Mesenchymal stem cell (in vitro differentiated cells and primary cell): ENCODE results near the gene TNFAIP1.

Experiments used
- DNase-seq: peaks from one replicate; pipeline ENCODE4 v3.0.0-alpha.2; 2013
- H2AFZ ChIP-seq: one replicate; pipeline ENCODE4 v1.6.1; 2013; ENCODE audit warnings: low read depth, mild to moderate bottlenecking, control low read depth, inconsistent platforms, low read length, moderate library complexity
- H2AK5ac ChIP-seq: 2 replicates; pipeline ENCODE4 v1.6.1; 2013; ENCODE audit warnings: low read length, moderate library complexity, mild to moderate bottlenecking, inconsistent platforms; ENCODE audit not compliant: severe bottlenecking
- H2BK120ac ChIP-seq: one replicate; pipeline ENCODE4 v1.6.1; 2013; ENCODE audit warnings: low read depth, mild to moderate bottlenecking, inconsistent platforms, low read length, moderate library complexity
- H2BK12ac ChIP-seq, 2 experiments: one replicate each; pipeline ENCODE4 v1.6.1; 2013; ENCODE audit warnings: inconsistent platforms in 2 of 2, low read length in 2 of 2, mild to moderate bottlenecking in 2 of 2, moderate library complexity in 2 of 2, control low read depth in 1 of 2
- H2BK15ac ChIP-seq: one replicate; pipeline ENCODE4 v1.6.1; 2013; ENCODE audit warnings: mild to moderate bottlenecking, low read depth, inconsistent platforms; ENCODE audit not compliant: poor library complexity, severe bottlenecking
- H2BK5ac ChIP-seq: 2 replicates; pipeline ENCODE4 v1.6.1; 2013; ENCODE audit warnings: low read depth, mild to moderate bottlenecking, low read length, control low read depth, inconsistent platforms; ENCODE audit not compliant: poor library complexity, severe bottlenecking
- H3K14ac ChIP-seq, 2 experiments: one replicate each; pipeline ENCODE4 v1.6.1; 2013; ENCODE audit warnings: inconsistent platforms in 2 of 2, low read length in 2 of 2, control low read depth in 1 of 2, mild to moderate bottlenecking in 1 of 2, moderate library complexity in 1 of 2
- H3K18ac ChIP-seq, 2 experiments: one replicate each; pipeline ENCODE4 v1.6.1; 2013; ENCODE audit warnings: inconsistent platforms in 2 of 2, low read length in 2 of 2, control low read depth in 1 of 2, low read depth in 1 of 2, mild to moderate bottlenecking in 1 of 2
- H3K23ac ChIP-seq, 2 experiments: one replicate each; pipeline ENCODE4 v1.6.1; 2013; ENCODE audit warnings: inconsistent platforms in 2 of 2, low read length in 2 of 2, mild to moderate bottlenecking in 2 of 2, moderate library complexity in 2 of 2, control low read depth in 1 of 2
- H3K27ac ChIP-seq: 2 replicates; pipeline ENCODE4 v1.5.1; 2013; ENCODE audit warnings: mild to moderate bottlenecking, moderate library complexity, low read length, control low read depth, inconsistent platforms; ENCODE audit not compliant: poor library complexity, severe bottlenecking
- H3K27me3 ChIP-seq, 2 experiments: 2 replicates each; pipeline versions ENCODE4 v1.6.1 to v1.7.0; 2013; ENCODE audit warnings: low read length in 2 of 2, mild to moderate bottlenecking in 2 of 2, moderate library complexity in 2 of 2, control low read depth in 1 of 2, inconsistent platforms in 1 of 2; ENCODE audit not compliant: control insufficient read depth in 1 of 2, insufficient read depth in 1 of 2
- H3K36me3 ChIP-seq, 2 experiments: 2 replicates each; pipeline versions ENCODE4 v1.6.1 to v1.7.0; 2013; ENCODE audit warnings: low read length in 2 of 2, control low read depth in 1 of 2, inconsistent platforms in 1 of 2, low read depth in 1 of 2, mild to moderate bottlenecking in 1 of 2; ENCODE audit not compliant: insufficient read depth in 2 of 2, control insufficient read depth in 1 of 2
- H3K4ac ChIP-seq, 2 experiments: one replicate each; pipeline ENCODE4 v1.6.1; 2013; ENCODE audit warnings: inconsistent platforms in 2 of 2, low read length in 2 of 2, mild to moderate bottlenecking in 2 of 2, moderate library complexity in 2 of 2, control low read depth in 1 of 2, low read depth in 1 of 2
- H3K4me1 ChIP-seq: 2 replicates; pipeline ENCODE4 v1.6.1; 2013; ENCODE audit warnings: low read depth, low read length, control low read depth; ENCODE audit not compliant: control insufficient read depth, insufficient read depth
- H3K4me2 ChIP-seq: 2 replicates; pipeline ENCODE4 v1.6.1; 2013; ENCODE audit warnings: low read length, mild to moderate bottlenecking, inconsistent platforms; ENCODE audit not compliant: poor library complexity, severe bottlenecking
- H3K4me3 ChIP-seq, 2 experiments: 2 replicates each; pipeline versions ENCODE4 v1.5.1 to v1.7.0; 2013; ENCODE audit warnings: low read length in 2 of 2, mild to moderate bottlenecking in 2 of 2, control low read depth in 1 of 2, low read depth in 1 of 2; ENCODE audit not compliant: insufficient read depth in 1 of 2
- H3K79me1 ChIP-seq: replicated peaks from 2 replicates; pipeline ENCODE4 v1.6.1; 2013; ENCODE audit warnings: mild to moderate bottlenecking, control low read depth, low read length, inconsistent platforms; ENCODE audit not compliant: poor library complexity, severe bottlenecking
- H3K9ac ChIP-seq: 2 replicates; pipeline ENCODE4 v1.7.0; 2013; ENCODE audit warnings: mild to moderate bottlenecking, low read length, moderate library complexity
- H3K9me3 ChIP-seq: 2 replicates; pipeline ENCODE4 v1.7.0; 2013; ENCODE audit warnings: mild to moderate bottlenecking, low read length; ENCODE audit not compliant: control insufficient read depth
- H4K8ac ChIP-seq: one replicate; pipeline ENCODE4 v1.6.1; 2013; ENCODE audit warnings: inconsistent platforms, mild to moderate bottlenecking, low read length, moderate library complexity
- H4K91ac ChIP-seq: one replicate; pipeline ENCODE4 v1.6.1; 2013; ENCODE audit warnings: mild to moderate bottlenecking, low read length, inconsistent platforms
- WGBS: methylation state at CpG from one replicate; pipeline ENCODE4 v1.1.7; 2013; ENCODE audit warnings: mixed read lengths; 5-methylcytosine and 5-hydroxymethylcytosine counted together

Gene TNFAIP1

GRCh38 chr17:28317966-28318758, 17.4 kb upstream of the TNFAIP1 start:
- no peak overlapping the region for H2BK5ac ChIP-seq
- peak overlapping the region in 1 of 2 experiments; percentile 80 for H3K18ac ChIP-seq
- H2AK5ac ChIP-seq, result no peak overlapping the region
- H2BK12ac ChIP-seq, result peak overlapping the region in 1 of 2 experiments; percentile 64
- H3K4me1 ChIP-seq, result peaks cover 12% of the 10 kb centered on the region
- H3K23ac ChIP-seq, result peak overlapping the region in 1 of 2 experiments; percentile 97
- 23% methylated on average over 36 of the region's 40 CpGs for WGBS
- peak overlapping the region in 1 of 2 experiments; percentile 83 for H3K14ac ChIP-seq
- peak overlapping the region in 1 of 2 experiments; percentile 43 for H3K4ac ChIP-seq
- no peaks in the 10 kb centered on the region for H3K36me3 ChIP-seq
- peak overlapping the region; percentile 95 for H3K4me2 ChIP-seq
- peak overlapping the region; percentile 73 for H2AFZ ChIP-seq
- H3K27ac ChIP-seq, result no peak overlapping the region
- H3K4me3 ChIP-seq, result peak overlapping the region; percentile 49 to 90
- H4K91ac ChIP-seq, result peak overlapping the region; percentile 56
- H4K8ac ChIP-seq, result peak overlapping the region; percentile 16
- H2BK15ac ChIP-seq, result no peak overlapping the region
- peak overlapping the region; percentile 27 for H2BK120ac ChIP-seq
- no peaks in the 10 kb centered on the region for H3K27me3 ChIP-seq
- H3K9me3 ChIP-seq, result no peaks in the 10 kb centered on the region
- H3K79me1 ChIP-seq, result peaks cover 22% of the 10 kb centered on the region
- H3K9ac ChIP-seq, result peak overlapping the region; percentile 72
- no peak for DNase-seq

- Histone ChIP-seq H3K27me3 (no peaks in the 10 kb centered on the region), H4K91ac (peak within 1 kb of the TSS; percentile 56), H2BK120ac (peak within 1 kb of the TSS; percentile 4), H2AFZ (peak within 1 kb of the TSS; percentile 90), H3K4me1 (peaks cover 15% of the 10 kb centered on the region), H3K9ac (peak within 1 kb of the TSS; percentile 84), H2BK5ac (no peak within 1 kb of the TSS), H3K4me2 (peak within 1 kb of the TSS; percentile 96), H3K36me3 (no peaks in the 10 kb centered on the region), H3K18ac (peak within 1 kb of the TSS in 1 of 2 experiments; percentile 80), H3K4ac (peak within 1 kb of the TSS in 1 of 2 experiments; percentile 64), H2BK15ac (no peak within 1 kb of the TSS), H2BK12ac (peak within 1 kb of the TSS in 1 of 2 experiments; percentile 97), H4K8ac (peak within 1 kb of the TSS; percentile 27), H2AK5ac (no peak within 1 kb of the TSS), H3K9me3 (no peaks in the 10 kb centered on the region), H3K79me1 (peaks cover 25% of the 10 kb centered on the region), H3K27ac (peak within 1 kb of the TSS; percentile 37), H3K4me3 (peak within 1 kb of the TSS; percentile 74 to 90), H3K14ac (peak within 1 kb of the TSS in 1 of 2 experiments; percentile 83), H3K23ac (peak within 1 kb of the TSS in 1 of 2 experiments; percentile 97)
- peak; percentile 99 for DNase-seq
- under 1% methylated on average over 63 of the region's 72 CpGs for WGBS
Observed at GRCh38 chr17:28318759-28319597, 16.6 kb upstream of the TNFAIP1 start, which contains the start of gene TMEM97. Gene TMEM97, plus strand, starts transcription at chr17:28319200. Its CDS starts 40 bp downstream, at chr17:28319240.

- Histone ChIP-seq H2BK120ac (no peak overlapping the region), H3K14ac (no peak overlapping the region), H3K18ac (peak overlapping the region in 1 of 2 experiments; percentile 75), H2AK5ac (no peak overlapping the region), H3K9ac (peak overlapping the region; percentile 84), H2AFZ (no peak overlapping the region), H3K27me3 (no peaks in the 10 kb centered on the region), H3K9me3 (no peaks in the 10 kb centered on the region), H4K91ac (no peak overlapping the region), H3K36me3 (no peaks in the 10 kb centered on the region), H3K79me1 (peaks cover 25% of the 10 kb centered on the region), H3K4me2 (peak overlapping the region; percentile 96), H3K27ac (peak overlapping the region; percentile 37), H3K4me1 (peaks cover 15% of the 10 kb centered on the region), H2BK15ac (no peak overlapping the region), H4K8ac (no peak overlapping the region), H3K23ac (no peak overlapping the region), H3K4me3 (peak overlapping the region; percentile 74 to 90), H2BK12ac (no peak overlapping the region), H3K4ac (no peak overlapping the region), H2BK5ac (no peak overlapping the region)
- WGBS, result under 1% methylated on average over 7 of the region's 7 CpGs
- DNase-seq, result no peak
Observed at GRCh38 chr17:28319598-28319935, 16.0 kb upstream of the TNFAIP1 start.
